ENCODE results near the gene ARHGAP27. TPM values are rescaled to one million over a fixed set of nuclear protein-coding genes. Genes with fewer than 3 reads are reported as not detected.

The ARHGAP27 gene
- total and polyA plus RNA-seq, 2 of the 13 experiments (the other 11 are each of a cell fraction or from before 2014, with no cell fraction given): 15.5 to 18.9 TPM

DNA sequence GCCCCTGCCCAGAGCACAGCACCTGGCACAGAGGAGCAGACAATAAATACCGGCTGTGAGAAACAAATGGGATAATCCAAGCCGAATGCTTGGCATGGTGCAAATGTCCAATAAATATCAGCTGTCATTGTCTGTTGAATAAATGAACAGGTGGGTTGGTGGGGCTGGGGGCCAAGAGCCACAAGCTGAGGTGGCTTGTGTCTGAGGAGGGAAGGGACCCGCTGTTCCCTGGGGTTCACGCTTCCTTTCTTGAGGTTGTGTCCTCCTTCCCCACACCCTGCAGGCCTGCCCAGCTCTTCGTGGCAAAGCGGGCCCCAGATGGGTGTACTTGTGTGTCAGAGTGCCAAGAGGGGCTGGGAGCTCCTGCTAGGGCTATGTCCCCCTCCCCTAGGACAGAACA is 38.6 kb downstream of the ARHGAP27 start (continued):
- TF ChIP-seq ZNF557 (CRISPR knock-in tag; IDR thresholded peaks at IDR 0.05): no peak
- TF ChIP-seq AFF4 (CRISPR knock-in tag; IDR thresholded peaks at IDR 0.05): no peak
- no peak for TF ChIP-seq NPAS2 (CRISPR knock-in tag; IDR thresholded peaks at IDR 0.05; ENCODE audit: borderline replicate concordance)
- no peak for TF ChIP-seq ZNF256 (CRISPR knock-in tag; conservative IDR thresholded peaks at IDR 0.05)
- TF ChIP-seq, protein P1, sequence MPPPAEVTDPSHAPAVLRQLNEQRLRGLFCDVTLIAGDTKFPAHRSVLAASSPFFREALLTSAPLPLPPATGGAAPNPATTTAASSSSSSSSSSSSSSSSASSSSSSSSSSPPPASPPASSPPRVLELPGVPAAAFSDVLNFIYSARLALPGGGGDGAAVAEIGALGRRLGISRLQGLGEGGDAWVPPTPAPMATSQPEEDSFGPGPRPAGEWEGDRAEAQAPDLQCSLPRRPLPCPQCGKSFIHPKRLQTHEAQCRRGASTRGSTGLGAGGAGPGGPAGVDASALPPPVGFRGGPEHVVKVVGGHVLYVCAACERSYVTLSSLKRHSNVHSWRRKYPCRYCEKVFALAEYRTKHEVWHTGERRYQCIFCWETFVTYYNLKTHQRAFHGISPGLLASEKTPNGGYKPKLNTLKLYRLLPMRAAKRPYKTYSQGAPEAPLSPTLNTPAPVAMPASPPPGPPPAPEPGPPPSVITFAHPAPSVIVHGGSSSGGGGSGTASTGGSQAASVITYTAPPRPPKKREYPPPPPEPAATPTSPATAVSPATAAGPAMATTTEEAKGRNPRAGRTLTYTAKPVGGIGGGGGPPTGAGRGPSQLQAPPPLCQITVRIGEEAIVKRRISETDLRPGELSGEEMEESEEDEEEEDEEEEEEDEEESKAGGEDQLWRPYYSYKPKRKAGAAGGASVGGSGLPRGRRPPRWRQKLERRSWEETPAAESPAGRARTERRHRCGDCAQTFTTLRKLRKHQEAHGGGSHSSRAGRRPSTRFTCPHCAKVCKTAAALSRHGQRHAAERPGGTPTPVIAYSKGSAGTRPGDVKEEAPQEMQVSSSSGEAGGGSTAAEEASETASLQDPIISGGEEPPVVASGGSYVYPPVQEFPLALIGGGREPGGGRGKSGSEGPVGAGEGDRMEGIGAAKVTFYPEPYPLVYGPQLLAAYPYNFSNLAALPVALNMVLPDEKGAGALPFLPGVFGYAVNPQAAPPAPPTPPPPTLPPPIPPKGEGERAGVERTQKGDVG (CRISPR knock-in tag; IDR thresholded peaks at IDR 0.05; ENCODE audit: borderline replicate concordance): no peak
- TF ChIP-seq ZNF772 (CRISPR knock-in tag; IDR thresholded peaks at IDR 0.05): no peak
- no peak for TF ChIP-seq ZNF318 (CRISPR knock-in tag; IDR thresholded peaks at IDR 0.05)
- no peak for TF ChIP-seq HMG20A (CRISPR knock-in tag; IDR thresholded peaks at IDR 0.05; ENCODE audit: borderline replicate concordance)
- TF ChIP-seq NAIF1 (CRISPR knock-in tag; IDR thresholded peaks at IDR 0.05; ENCODE audit: borderline replicate concordance): no peak
- TF ChIP-seq AGO2 (optimal IDR thresholded peaks at IDR 0.05; ENCODE audit: low read depth, low read length): no peak
- TF ChIP-seq POLR2AphosphoS5 (IDR thresholded peaks at IDR 0.05; ENCODE audit: low read depth, low read length): no peak

Measured in HepG2 (cell line).